CD14-positive monocyte (primary cell): ENCODE results near the gene THRB. TPM values are rescaled to one million over a fixed set of nuclear protein-coding genes. Genes with fewer than 3 reads are reported as not detected.

Source experiments
- DNase-seq, 3 donors: peaks; one replicate each; pipeline ENCODE4 v3.0.0-alpha.2; 2011 to 2022
- H2AFZ ChIP-seq: 2 replicates; pipeline ENCODE4 v1.6.0; 2012; ENCODE audit warnings: mild to moderate bottlenecking, low read depth, low read length, inconsistent platforms; ENCODE audit not compliant: insufficient read depth, poor library complexity, severe bottlenecking
- H3K27ac ChIP-seq, 2 donors: 1 replicate in 1 of 2; 2 replicates in 1 of 2; pipeline ENCODE4 v1.5.1; 2012 to 2013; ENCODE audit warnings: low read length in 2 of 2, control low read depth in 1 of 2, inconsistent platforms in 1 of 2, low read depth in 1 of 2, mild to moderate bottlenecking in 1 of 2
- H3K27me3 ChIP-seq, 2 donors: one replicate each; pipeline versions ENCODE4 v1.6.0 to v1.6.1; 2011 to 2013; ENCODE audit warnings: low read length in 2 of 2; ENCODE audit not compliant: control insufficient read depth in 2 of 2, insufficient read depth in 2 of 2
- H3K36me3 ChIP-seq, 2 donors: replicated peaks in 1 of 2; 1 replicate in 1 of 2; 2 replicates in 1 of 2; pipeline versions ENCODE4 v1.5.1 to v1.6.1; 2012 to 2013; ENCODE audit warnings: low read length in 2 of 2, control low read depth in 1 of 2, inconsistent platforms in 1 of 2, mild to moderate bottlenecking in 1 of 2; ENCODE audit not compliant: insufficient read depth in 2 of 2, control insufficient read depth in 1 of 2
- H3K4me1 ChIP-seq, 2 donors: 1 replicate in 1 of 2; 2 replicates in 1 of 2; pipeline versions ENCODE4 v1.5.1 to v1.6.1; 2012 to 2013; ENCODE audit warnings: low read length in 2 of 2, control low read depth in 1 of 2, inconsistent platforms in 1 of 2, mild to moderate bottlenecking in 1 of 2, moderate library complexity in 1 of 2; ENCODE audit not compliant: insufficient read depth in 2 of 2, control insufficient read depth in 1 of 2
- H3K4me2 ChIP-seq: replicated peaks from 2 replicates; pipeline ENCODE3; 2012; ENCODE audit warnings: low read length, moderate library complexity, mild to moderate bottlenecking; ENCODE audit not compliant: poor library complexity, severe bottlenecking; ENCODE audit errors: extremely low read depth
- H3K4me3 ChIP-seq, 3 experiments: fragments of 200-600 bp in 1 of 3; sonication (generic) in 1 of 3; replicated peaks in 1 of 3; 1 replicate in 2 of 3; 2 replicates in 1 of 3; pipeline ENCODE4 v1.5.1; 2011 to 2013; ENCODE audit warnings: low read length in 3 of 3, mild to moderate bottlenecking in 3 of 3, control low read depth in 2 of 3, low read depth in 2 of 3, inconsistent platforms in 1 of 3, moderate library complexity in 1 of 3
- H3K79me2 ChIP-seq: 2 replicates; pipeline ENCODE4 v1.6.0; 2012; ENCODE audit warnings: mild to moderate bottlenecking, control low read depth, inconsistent platforms, low read length, moderate library complexity; ENCODE audit not compliant: insufficient read depth
- H3K9ac ChIP-seq: 2 replicates; pipeline ENCODE4 v1.6.0; 2017; ENCODE audit warnings: low read length, mild to moderate bottlenecking; ENCODE audit not compliant: insufficient read depth, poor library complexity, severe bottlenecking
- H3K9me3 ChIP-seq, 2 donors: replicated peaks in 1 of 2; 1 replicate in 1 of 2; 2 replicates in 1 of 2; pipeline versions ENCODE4 v1.5.1 to v1.6.1; 2012 to 2013; ENCODE audit warnings: low read length in 2 of 2, control low read depth in 1 of 2; ENCODE audit not compliant: control insufficient read depth in 1 of 2, insufficient read depth in 1 of 2
- H4K20me1 ChIP-seq: 2 replicates; pipeline ENCODE4 v1.6.0; 2012; ENCODE audit warnings: mild to moderate bottlenecking, low read length, control low read depth, moderate library complexity; ENCODE audit not compliant: insufficient read depth
- H3K27ac Mint-ChIP-seq, 7 donors: one replicate each; pipeline ENCODE4 v1.8.0; 2020; ENCODE audit warnings: mild to moderate bottlenecking in 7 of 7, mixed read lengths in 7 of 7, moderate library complexity in 6 of 7, inconsistent platforms in 2 of 7
- H3K27me3 Mint-ChIP-seq, 3 donors: one replicate each; pipeline ENCODE4 v1.8.0; 2021 to 2022; ENCODE audit warnings: low read depth in 3 of 3, mild to moderate bottlenecking in 3 of 3, mixed read lengths in 3 of 3, moderate library complexity in 3 of 3, inconsistent platforms in 1 of 3
- H3K36me3 Mint-ChIP-seq, 2 donors: one replicate each; pipeline ENCODE4 v1.8.0; 2020; ENCODE audit warnings: mixed read lengths in 2 of 2, inconsistent platforms in 1 of 2, mild to moderate bottlenecking in 1 of 2
- H3K4me1 Mint-ChIP-seq: one replicate; pipeline ENCODE4 v1.8.0; 2020; ENCODE audit warnings: mild to moderate bottlenecking, mixed read lengths
- H3K4me3 Mint-ChIP-seq, 2 donors: one replicate each; pipeline ENCODE4 v1.8.0; 2020; ENCODE audit warnings: mild to moderate bottlenecking in 2 of 2, mixed read lengths in 2 of 2, moderate library complexity in 1 of 2
- H3K9me3 Mint-ChIP-seq, 7 donors: one replicate each; pipeline ENCODE4 v1.8.0; 2020 to 2022; ENCODE audit warnings: mixed read lengths in 7 of 7, mild to moderate bottlenecking in 6 of 7, moderate library complexity in 6 of 7, inconsistent platforms in 2 of 7
- CTCF ChIP-seq: fragments of 200-600 bp; IDR thresholded peaks from one replicate; pipeline ENCODE4 v1.8.0; 2022; ENCODE audit warnings: antibody characterized with exemption, mild to moderate bottlenecking
- WGBS: methylation state at CpG from one replicate; pipeline ENCODE4 v1.1.5; 2013; ENCODE audit warnings: missing lambda C conversion rate; ENCODE audit not compliant: insufficient coverage; 5-methylcytosine and 5-hydroxymethylcytosine counted together
- intact Hi-C, 2 donors: fragments of 100-400 bp; cut with micrococcal nuclease; formaldehyde crosslinking; loops; one replicate each; pipeline versions ENCODE4 v1.15.0 to v1.15.1; 2023
- polyA plus RNA-seq, 3 donors: library from polyadenylated mRNA; depleted of rRNA in 1 of 3; unstranded in 2 of 3; stranded (reverse) in 1 of 3; fragments of 300-500 nt in 2 of 3; fragments of >200 nt in 1 of 3; fragmentation: Illumina TruSeq in 2 of 3; gene quantifications; 1 replicate in 2 of 3; 2 replicates in 1 of 3; pipeline ENCODE4 v1.2.3, GENCODE V29; 2012 to 2021

Gene THRB
- polyA plus RNA-seq, 3 donors, result 0.05 TPM; not detected in 2

- Histone ChIP-seq H3K36me3 (no peaks in the 10 kb centered on the region), H3K9me3 (no peaks in the 10 kb centered on the region), H3K27me3 (no peaks in the 10 kb centered on the region), H4K20me1 (no peaks in the 10 kb centered on the region), H3K79me2 (no peaks in the 10 kb centered on the region), H3K4me1 (no peaks in the 10 kb centered on the region), H2AFZ (no peak overlapping the region), H3K27ac (no peak overlapping the region), H3K4me3 (no peak overlapping the region), H3K4me2 (no peak overlapping the region), H3K9ac (no peak overlapping the region)
- WGBS, result 82% methylated on average over 3 of the region's 4 CpGs
- intact Hi-C loops, result no loop called here
- TF ChIP-seq CTCF, result no peak
- Mint-ChIP-seq H3K9me3 (peaks cover 0 to 2% (median 0%) of the 10 kb centered on the region in 7 donors), H3K36me3 (no peaks in the 10 kb centered on the region), H3K27ac (no peak overlapping the region), H3K4me3 (no peak overlapping the region), H3K27me3 (peaks cover 0 to 2% (median 1%) of the 10 kb centered on the region in 3 donors), H3K4me1 (no peaks in the 10 kb centered on the region)
- no peak for DNase-seq
These were observed 142.7 kb downstream of the THRB start for GRCh38 chr3:24351779-24352469.

- no peaks in the 10 kb centered on the region for H3K79me2 ChIP-seq
- WGBS, result no CpG with 5 or more reads among the region's 1 CpG
- no peaks in the 10 kb centered on the region for H3K36me3 ChIP-seq
- H2AFZ ChIP-seq, result no peak overlapping the region
- DNase-seq, result no peak
- intact Hi-C loops, result no loop called here
- no peak overlapping the region for H3K4me3 ChIP-seq
- no peak for TF ChIP-seq CTCF
- no peak overlapping the region for H3K9ac ChIP-seq
- no peak overlapping the region for H3K4me2 ChIP-seq
- no peaks in the 10 kb centered on the region for H4K20me1 ChIP-seq
- Mint-ChIP-seq H3K36me3 (no peaks in the 10 kb centered on the region), H3K27me3 (peaks cover 0 to 3% (median 1%) of the 10 kb centered on the region in 3 donors), H3K4me1 (no peaks in the 10 kb centered on the region), H3K9me3 (peaks cover 0 to 2% (median 0%) of the 10 kb centered on the region in 7 donors), H3K4me3 (no peak overlapping the region), H3K27ac (no peak overlapping the region)
- H3K4me1 ChIP-seq, result no peaks in the 10 kb centered on the region
- H3K27me3 ChIP-seq, result no peaks in the 10 kb centered on the region
- H3K9me3 ChIP-seq, result no peaks in the 10 kb centered on the region
- H3K27ac ChIP-seq, result no peak overlapping the region
These were observed 145.2 kb downstream of the THRB start for GRCh38 chr3:24349367-24350019.
